HG03135 (cell line): ENCODE data around the gene VWA3B.
"Not testable (repeated sequence)": the region's sequence is repeated elsewhere in the genome, so short reads cannot be mapped to it uniquely, and the experiment has no call there.

Experiments used
- ATAC-seq: cut with Tn5 transposase; IDR thresholded peaks from one replicate; pipeline ENCODE4 v1.9.1; 2021; ENCODE audit warnings: mild to moderate bottlenecking, moderate library complexity; ENCODE audit not compliant: unreplicated experiment

Gene VWA3B

GRCh38 chr2:98241592-98241991 is 154.6 kb downstream of the VWA3B start:
- no peak for ATAC-seq

GRCh38 chr2:98242003-98242402 is 155.0 kb downstream of the VWA3B start:
- ATAC-seq: no peak

- no peak for ATAC-seq
Observed at GRCh38 chr2:98245491-98245890, 158.5 kb downstream of the VWA3B start.

- ATAC-seq: no peak
Observed at GRCh38 chr2:98247383-98247782, 160.4 kb downstream of the VWA3B start.

- no peak for ATAC-seq
Observed at GRCh38 chr2:98252038-98252773, 165.2 kb downstream of the VWA3B start.

GRCh38 chr2:98253461-98254070 is 166.6 kb downstream of the VWA3B start:
- no peak for ATAC-seq

GRCh38 chr2:98254504-98255059 is 167.6 kb downstream of the VWA3B start:
- ATAC-seq: no peak

- no peak for ATAC-seq
Observed at GRCh38 chr2:98258906-98259305, 171.9 kb downstream of the VWA3B start.

- ATAC-seq: no peak
Observed at GRCh38 chr2:98263362-98263761, 176.4 kb downstream of the VWA3B start.

- ATAC-seq: not testable (repeated sequence)
Observed at GRCh38 chr2:98268225-98268624, 181.3 kb downstream of the VWA3B start.

GRCh38 chr2:98269274-98269673 is 182.3 kb downstream of the VWA3B start:
- ATAC-seq: no peak

- ATAC-seq: no peak
Observed at GRCh38 chr2:98269830-98270229, 182.9 kb downstream of the VWA3B start.

- no peak for ATAC-seq
Observed at GRCh38 chr2:98277162-98277859, 190.3 kb downstream of the VWA3B start.

GRCh38 chr2:98278074-98278473 is 191.1 kb downstream of the VWA3B start:
- no peak for ATAC-seq

- ATAC-seq: no peak
Observed at GRCh38 chr2:98280376-98281102, 193.6 kb downstream of the VWA3B start.

- ATAC-seq: no peak
Observed at GRCh38 chr2:98281607-98282006, 194.6 kb downstream of the VWA3B start.

- no peak for ATAC-seq
Observed at GRCh38 chr2:98282109-98282508, 195.1 kb downstream of the VWA3B start.

- no peak for ATAC-seq
Observed at GRCh38 chr2:98293030-98293429, 206.1 kb downstream of the VWA3B start.

- ATAC-seq: no peak
Observed at GRCh38 chr2:98293931-98294687, 207.1 kb downstream of the VWA3B start.

GRCh38 chr2:98294711-98295110 is 207.7 kb downstream of the VWA3B start:
- no peak for ATAC-seq
